PC-3 (cell line): ENCODE measurements around the gene SYNGR4. TPM values are rescaled to one million over a fixed set of nuclear protein-coding genes. Genes with fewer than 3 reads are reported as not detected.
A peak's percentile ranks its signal among the peaks of the same experiment; 100 is the strongest.

Experiments used
- ATAC-seq: fragments of 200-7000 bp; cut with Tn5 transposase; 2 replicates; pipeline ENCODE4 v1.9.1; 2020; ENCODE audit warnings: mild to moderate bottlenecking, moderate library complexity
- BruUV-seq: library from RNA; stranded (reverse); fragments of 400-500 nt; replicated peaks from 2 replicates; lab custom pipeline; 2021; lab: Mats Ljungman, UMichigan
- CTCF ChIA-PET: fragments of 300-600 bp; sonication (Branson Sonifier 250); formaldehyde crosslinking; loops from one replicate; lab custom pipeline; 2022; ENCODE audit warnings: antibody characterized with exemption; lab: Charles Lee
- POLR2A ChIA-PET: fragments of 300-600 bp; sonication (Branson Sonifier 250); formaldehyde crosslinking; loops from one replicate; lab custom pipeline; 2022; ENCODE audit warnings: antibody characterized with exemption; ENCODE audit not compliant: unreplicated experiment; lab: Charles Lee
- DNase-seq: peaks from one replicate; pipeline ENCODE4 v3.0.0-alpha.2; 2015
- H2AFZ ChIP-seq: fragments of 300-600 bp; sonication (generic); 2 replicates; pipeline ENCODE4 v1.6.0; 2016; ENCODE audit warnings: antibody characterized with exemption, low read length
- H3F3A ChIP-seq: fragments of 300-600 bp; sonication (generic); one replicate; pipeline ENCODE4 v1.6.0; 2017; ENCODE audit warnings: antibody characterized with exemption, low read length, control low read depth, mild to moderate bottlenecking; ENCODE audit not compliant: unreplicated experiment
- H3K27ac ChIP-seq: fragments of 300-600 bp; sonication (generic); 2 replicates; pipeline ENCODE4 v1.5.1; 2016; ENCODE audit warnings: mild to moderate bottlenecking, low read length
- H3K27me3 ChIP-seq: fragments of 300-600 bp; sonication (generic); 2 replicates; pipeline ENCODE4 v1.6.1; 2016; ENCODE audit warnings: low read length, mixed read lengths
- H3K36me3 ChIP-seq: fragments of 300-600 bp; sonication (generic); 2 replicates; pipeline ENCODE4 v1.6.1; 2016; ENCODE audit warnings: low read depth, mixed run types, low read length, mixed read lengths
- H3K4me1 ChIP-seq: fragments of 300-600 bp; sonication (generic); 2 replicates; pipeline ENCODE4 v1.5.1; 2016; ENCODE audit warnings: low read length; ENCODE audit not compliant: insufficient read depth
- H3K4me2 ChIP-seq: fragments of 300-600 bp; sonication (generic); 2 replicates; pipeline ENCODE4 v1.6.0; 2016; ENCODE audit warnings: low read length
- H3K4me3 ChIP-seq: fragments of 300-600 bp; sonication (generic); 2 replicates; pipeline ENCODE4 v1.5.1; 2016; ENCODE audit warnings: mild to moderate bottlenecking, low read length, mixed read lengths
- H3K79me2 ChIP-seq: fragments of 300-600 bp; sonication (generic); 2 replicates; pipeline ENCODE4 v1.6.1; 2017; ENCODE audit warnings: low read length, mixed read lengths
- H3K9ac ChIP-seq: fragments of 300-600 bp; sonication (generic); 2 replicates; pipeline ENCODE4 v1.6.0; 2016; ENCODE audit warnings: mild to moderate bottlenecking, low read length
- H3K9me2 ChIP-seq: fragments of 300-600 bp; sonication (generic); replicated peaks from 2 replicates; pipeline ENCODE4 v1.6.1; 2016; ENCODE audit warnings: mixed run types, low read length, mixed read lengths
- H3K9me3 ChIP-seq: fragments of 300-600 bp; sonication (generic); 2 replicates; pipeline ENCODE4 v1.6.1; 2016; ENCODE audit warnings: low read length, mixed read lengths
- H4K20me1 ChIP-seq: fragments of 300-600 bp; sonication (generic); 2 replicates; pipeline ENCODE4 v1.6.1; 2016; ENCODE audit warnings: low read length, mixed read lengths
- EZH2 ChIP-seq: fragments of 300-600 bp; sonication (generic); IDR thresholded peaks from one replicate; pipeline ENCODE4 v1.6.1; 2017; ENCODE audit warnings: antibody characterized with exemption, mild to moderate bottlenecking, low read length; ENCODE audit not compliant: unreplicated experiment
- EZH2phosphoT487 ChIP-seq: fragments of 300-600 bp; sonication (generic); IDR thresholded peaks from 2 replicates; pipeline ENCODE4 v1.6.1; 2018; ENCODE audit warnings: mild to moderate bottlenecking, antibody characterized with exemption, low read length, borderline replicate concordance
- intact Hi-C: fragments of 100-400 bp; cut with micrococcal nuclease; formaldehyde crosslinking; loops from 2 replicates; pipeline ENCODE4 v1.9.0; 2023
- total RNA-seq: library from RNA; depleted of rRNA; stranded (reverse); fragments of >200 nt; gene quantifications from 2 replicates; pipeline ENCODE4 v1.2.3, GENCODE V29; 2014
- TF ChIP-seq, protein P1 (sequence below): fragments of 300-600 bp; sonication (generic); conservative IDR thresholded peaks from 2 replicates; pipeline ENCODE4 v1.5.1; 2017; ENCODE audit warnings: antibody characterized with exemption, low read depth, mild to moderate bottlenecking, low read length

The SYNGR4 gene
- total RNA-seq, 1 experiment from 2014 or later = not detected

DNA sequence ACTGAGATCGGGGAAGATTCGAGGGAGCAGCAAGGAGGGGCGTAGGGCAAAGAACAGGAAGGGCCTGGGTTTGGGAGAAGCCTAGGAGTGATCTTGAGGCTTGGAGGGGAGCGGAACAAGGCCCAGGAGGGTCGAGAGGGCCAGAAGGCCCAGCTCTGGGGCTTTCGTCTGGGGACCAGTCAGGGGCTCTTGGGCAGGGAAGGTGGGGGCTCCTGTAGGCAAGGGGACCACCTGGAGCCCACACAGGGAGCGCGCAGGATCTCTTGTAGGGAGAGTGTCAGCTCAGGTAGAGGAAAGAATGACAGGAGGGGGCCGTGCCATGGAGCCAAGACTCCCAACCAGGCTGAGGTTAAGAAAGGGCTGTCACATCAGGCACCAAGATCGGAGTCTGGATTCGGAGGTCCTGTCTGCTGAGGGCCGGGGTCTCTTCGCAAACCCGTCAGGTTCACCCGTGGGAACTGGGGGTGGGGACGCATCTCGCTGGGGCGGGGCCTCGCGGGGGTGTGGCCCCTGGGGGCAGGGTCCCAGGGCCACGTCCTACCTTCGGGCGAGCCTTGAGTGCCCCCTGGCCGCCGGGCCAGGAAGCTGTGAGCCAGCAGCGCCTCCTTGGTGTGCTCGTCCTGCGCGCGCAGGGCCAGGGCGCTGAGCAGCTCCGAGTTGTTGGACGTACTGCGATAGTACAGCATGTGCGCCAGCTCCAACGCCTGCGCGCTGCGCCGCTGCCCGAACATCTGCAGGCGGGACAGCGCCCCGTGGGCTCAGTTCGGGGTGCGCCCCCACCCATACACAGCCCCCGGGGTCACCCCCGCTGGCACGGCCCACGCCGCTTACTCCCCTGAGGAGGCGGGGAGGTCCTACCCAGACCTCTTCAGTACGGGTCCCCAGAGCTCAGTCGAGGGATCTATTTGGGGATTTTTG is 30.4 kb upstream of the SYNGR4 start:
- CTCF ChIA-PET = interaction anchor here (0.8 to 2.6 kb wide), 8 partner anchors 7 to 58 kb away, joined by 3 to 38 read pairs (median 6); partner anchors contain the start of gene KDELR1
- no peaks in the 10 kb centered on the region for H3K79me2 ChIP-seq
- DNase-seq (peak; percentile 91), ATAC-seq (peak; percentile 78)
- intact Hi-C loops = loop anchor here (1.0 to 2.0 kb wide), 2 partner anchors 12 to 67 kb away; a partner anchor contains a TSS
- no peaks in the 10 kb centered on the region for H4K20me1 ChIP-seq
- TF ChIP-seq EZH2phosphoT487 (no peak), EZH2 (no peak)
- TF ChIP-seq, protein P1, sequence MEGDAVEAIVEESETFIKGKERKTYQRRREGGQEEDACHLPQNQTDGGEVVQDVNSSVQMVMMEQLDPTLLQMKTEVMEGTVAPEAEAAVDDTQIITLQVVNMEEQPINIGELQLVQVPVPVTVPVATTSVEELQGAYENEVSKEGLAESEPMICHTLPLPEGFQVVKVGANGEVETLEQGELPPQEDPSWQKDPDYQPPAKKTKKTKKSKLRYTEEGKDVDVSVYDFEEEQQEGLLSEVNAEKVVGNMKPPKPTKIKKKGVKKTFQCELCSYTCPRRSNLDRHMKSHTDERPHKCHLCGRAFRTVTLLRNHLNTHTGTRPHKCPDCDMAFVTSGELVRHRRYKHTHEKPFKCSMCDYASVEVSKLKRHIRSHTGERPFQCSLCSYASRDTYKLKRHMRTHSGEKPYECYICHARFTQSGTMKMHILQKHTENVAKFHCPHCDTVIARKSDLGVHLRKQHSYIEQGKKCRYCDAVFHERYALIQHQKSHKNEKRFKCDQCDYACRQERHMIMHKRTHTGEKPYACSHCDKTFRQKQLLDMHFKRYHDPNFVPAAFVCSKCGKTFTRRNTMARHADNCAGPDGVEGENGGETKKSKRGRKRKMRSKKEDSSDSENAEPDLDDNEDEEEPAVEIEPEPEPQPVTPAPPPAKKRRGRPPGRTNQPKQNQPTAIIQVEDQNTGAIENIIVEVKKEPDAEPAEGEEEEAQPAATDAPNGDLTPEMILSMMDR = peak; percentile 81
- H3K9me3 ChIP-seq = no peaks in the 10 kb centered on the region
- no peaks in the 10 kb centered on the region for H3K27me3 ChIP-seq
- POLR2A ChIA-PET = interaction anchor here (0.6 to 1.4 kb wide), 4 partner anchors 7 to 65 kb away, joined by 4 to 11 read pairs (median 4); a partner anchor contains a TSS
- H3F3A ChIP-seq = no peaks in the 10 kb centered on the region
- peak overlapping the region; percentile 91 for H2AFZ ChIP-seq
- H3K4me3 ChIP-seq = peak overlapping the region; percentile 69
- H3K27ac ChIP-seq = peak overlapping the region; percentile 28
- peak overlapping the region; percentile 71 for H3K9ac ChIP-seq
- no TSS peak for BruUV-seq
- H3K4me2 ChIP-seq = peak overlapping the region; percentile 90
- H3K36me3 ChIP-seq = no peaks in the 10 kb centered on the region
- peaks cover 13% of the 10 kb centered on the region for H3K4me1 ChIP-seq
- H3K9me2 ChIP-seq = no peaks in the 10 kb centered on the region

DNA sequence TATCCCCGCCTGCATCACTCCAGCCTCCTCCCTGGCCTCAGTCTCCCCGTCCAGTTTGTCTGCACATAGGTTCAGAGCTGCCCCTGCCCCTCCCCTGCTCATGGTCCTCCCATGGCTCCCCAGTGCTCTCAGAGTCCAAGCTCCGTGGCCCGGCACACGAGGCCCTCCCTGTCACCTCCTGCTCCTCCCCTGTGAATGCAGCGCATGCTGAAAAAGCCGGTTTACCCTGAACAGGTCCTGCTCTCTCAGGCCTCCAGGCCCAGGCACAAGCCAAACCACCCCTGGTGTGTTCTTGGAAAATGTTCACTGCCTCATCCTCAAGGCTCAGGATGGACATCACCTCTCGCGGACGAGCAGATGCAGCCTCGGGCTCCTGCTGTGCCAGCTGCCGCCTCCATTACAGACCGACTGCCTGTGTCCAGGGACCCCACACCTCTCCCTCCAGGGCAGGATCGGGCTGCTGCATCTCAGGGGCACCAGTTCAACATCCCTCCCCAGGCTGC is 25.9 kb upstream of the SYNGR4 start:
- no peak for DNase-seq
- Histone ChIP-seq H3K9me3 (no peaks in the 10 kb centered on the region), H3K79me2 (no peaks in the 10 kb centered on the region), H3K27ac (no peak overlapping the region), H3K4me2 (no peak overlapping the region), H3K27me3 (no peaks in the 10 kb centered on the region), H4K20me1 (no peaks in the 10 kb centered on the region), H3F3A (no peaks in the 10 kb centered on the region), H3K36me3 (no peaks in the 10 kb centered on the region), H2AFZ (no peak overlapping the region), H3K4me3 (no peak overlapping the region), H3K4me1 (peaks cover 15% of the 10 kb centered on the region), H3K9me2 (no peaks in the 10 kb centered on the region), H3K9ac (no peak overlapping the region)
- no peak for ATAC-seq
- intact Hi-C loops = no loop called here
- BruUV-seq = no TSS peak
- no peak for TF ChIP-seq EZH2phosphoT487
- TF ChIP-seq, protein P1 = no peak
- TF ChIP-seq EZH2 = no peak
- POLR2A ChIA-PET = no interaction called here
- CTCF ChIA-PET = no interaction called here
